Effector CD8-positive, alpha-beta T cell (primary cell): ENCODE results near the gene COL17A1.

Experiments
- DNase-seq: peaks from one replicate; lab custom pipeline; 2025; lab: John Stamatoyannopoulos, UW

COL17A1 gene

DNA sequence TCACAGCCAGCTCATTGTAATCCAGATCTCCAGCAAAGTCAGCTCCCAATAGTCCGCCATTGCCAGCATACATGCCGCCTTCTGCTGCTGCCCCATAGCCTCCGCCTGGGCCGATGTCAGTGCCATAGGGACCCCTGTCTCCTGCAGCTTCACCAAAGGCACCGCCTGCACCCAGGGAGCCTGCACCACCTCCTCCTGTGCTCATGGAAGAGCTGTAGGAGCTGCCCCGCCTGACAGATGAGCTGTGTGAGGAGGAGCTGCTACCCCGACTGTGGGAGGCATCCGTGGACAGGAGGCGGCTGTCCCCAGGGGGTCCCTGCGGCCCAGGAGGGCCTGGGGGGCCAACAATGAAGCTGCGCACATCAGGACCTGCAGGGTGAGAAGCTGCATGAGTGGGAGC lies 51.7 kb downstream of the COL17A1 start:
- no peak for DNase-seq

DNA sequence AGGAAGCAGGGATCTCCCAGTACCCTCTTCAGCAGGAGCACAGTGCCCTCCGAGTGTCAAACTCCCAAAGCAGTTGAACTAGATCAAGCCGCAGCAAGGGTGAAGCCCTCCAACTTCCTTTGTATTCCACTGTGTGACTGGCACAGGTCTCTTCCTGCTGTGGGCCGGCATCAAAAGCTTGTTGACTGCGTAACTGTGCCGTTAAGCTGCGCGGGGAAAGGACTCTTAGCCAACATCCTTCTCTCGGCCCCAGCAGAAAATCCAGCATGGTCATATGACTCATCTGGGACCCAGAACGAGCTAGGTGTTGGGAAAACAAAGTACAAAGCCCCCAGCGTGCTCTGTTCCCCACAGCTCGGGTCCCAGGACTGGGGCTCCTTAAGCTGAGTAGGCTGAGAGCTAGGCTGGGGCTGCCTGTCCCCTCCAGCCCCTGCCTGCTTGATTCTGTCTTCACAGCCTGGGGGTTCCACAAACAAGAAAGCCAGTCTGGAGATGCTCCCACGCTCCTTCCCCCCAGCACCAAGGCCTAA lies 52.2 kb downstream of the COL17A1 start:
- DNase-seq, result no peak

DNA sequence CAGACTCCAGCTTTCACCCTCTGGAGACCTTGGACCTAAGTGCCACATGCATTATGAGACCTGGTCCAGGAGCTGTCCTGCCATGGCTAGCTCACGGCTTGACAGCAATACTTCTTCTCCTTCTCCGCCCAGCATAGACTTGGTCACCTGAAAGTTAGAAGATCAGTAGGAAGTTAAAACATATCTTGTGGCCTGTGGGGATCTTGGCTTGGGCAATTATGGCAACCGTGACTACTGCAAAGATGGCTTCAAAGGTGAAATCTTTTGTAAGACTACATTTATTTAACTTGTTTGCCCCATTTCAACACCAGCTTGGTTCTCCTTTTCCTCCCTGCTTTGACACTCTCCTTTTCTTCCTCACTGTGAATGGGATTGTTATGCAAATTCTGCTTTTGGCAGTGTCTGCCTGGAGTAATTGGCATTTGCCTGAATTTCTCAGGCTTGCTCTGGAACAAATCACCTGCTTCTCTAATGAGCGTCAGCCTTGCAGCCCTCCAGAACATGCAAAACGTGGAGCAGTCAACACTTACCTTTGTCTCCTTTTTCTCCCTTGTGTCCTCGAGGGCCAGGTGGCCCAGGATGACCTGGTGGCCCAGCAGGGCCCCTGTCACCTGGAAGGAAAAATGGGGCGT lies 53.4 kb downstream of the COL17A1 start:
- DNase-seq, result no peak

DNA sequence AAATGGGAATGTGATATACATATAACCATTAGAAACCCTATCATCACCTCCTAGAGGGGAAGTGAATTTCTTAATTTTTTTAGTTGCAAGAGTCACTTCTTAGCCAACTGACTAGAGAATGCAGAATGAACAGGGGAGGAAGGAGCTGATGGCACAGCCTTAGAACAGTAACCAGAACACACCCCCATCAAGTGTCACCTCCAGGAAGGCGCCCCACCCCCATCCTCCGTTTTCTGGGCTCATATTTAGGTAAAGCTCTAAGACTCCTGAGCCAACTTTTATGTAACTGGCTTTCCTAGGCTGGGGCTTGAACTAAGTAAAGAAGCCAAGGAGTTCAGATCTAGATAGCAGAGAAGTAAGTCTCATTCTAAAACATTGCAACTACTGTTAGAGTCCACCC lies 54.0 kb downstream of the COL17A1 start:
- DNase-seq, result no peak

DNA sequence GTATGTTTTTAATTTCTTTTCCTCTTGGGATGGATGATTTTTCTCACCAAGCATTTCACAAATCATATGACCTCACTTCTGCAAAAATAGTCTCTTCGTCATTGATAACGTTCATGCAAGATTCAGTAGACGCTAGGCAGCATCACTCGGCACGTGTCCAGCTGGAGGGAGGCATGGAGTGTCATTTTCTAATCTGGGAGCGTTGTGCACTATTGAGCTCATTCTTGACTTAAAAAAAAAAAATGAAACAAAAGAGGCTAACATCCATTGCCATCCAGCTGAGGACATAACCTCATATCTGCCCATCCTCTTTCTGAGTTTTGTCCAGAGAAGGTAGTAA lies 56.2 kb downstream of the COL17A1 start:
- DNase-seq, result no peak

DNA sequence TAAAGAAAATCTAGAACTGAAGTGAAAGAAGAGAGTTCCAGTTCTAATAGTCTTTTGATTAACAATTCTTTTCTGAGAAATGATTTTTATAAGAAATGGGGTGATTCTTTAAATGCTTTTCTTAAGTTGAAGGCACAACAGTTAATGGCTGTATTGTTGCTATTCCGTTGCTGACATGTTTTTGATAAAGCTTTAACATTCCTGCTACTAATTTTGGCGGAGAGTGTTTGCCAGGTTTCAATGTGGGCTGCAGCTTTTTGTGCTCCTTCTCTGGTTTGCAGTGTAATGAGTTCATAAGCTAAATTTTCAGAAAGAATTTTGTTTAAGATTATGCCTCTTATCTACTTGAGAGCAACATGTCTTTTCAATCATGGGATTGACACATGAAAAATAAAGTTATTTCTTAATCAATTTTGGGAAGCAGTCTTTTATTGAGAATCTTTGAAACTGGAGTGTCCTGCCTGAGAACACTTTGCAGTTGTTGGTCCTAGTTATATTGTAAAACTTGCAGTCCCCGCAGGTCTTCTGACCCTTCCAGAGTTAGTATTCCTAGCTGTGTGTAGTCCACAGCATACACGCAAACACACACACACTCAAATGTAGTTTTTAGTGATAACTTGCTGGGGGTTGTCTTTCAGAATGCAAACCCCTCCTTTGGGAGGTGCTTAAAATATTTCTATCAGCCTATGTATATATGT lies 56.7 kb downstream of the COL17A1 start:
- no peak for DNase-seq

DNA sequence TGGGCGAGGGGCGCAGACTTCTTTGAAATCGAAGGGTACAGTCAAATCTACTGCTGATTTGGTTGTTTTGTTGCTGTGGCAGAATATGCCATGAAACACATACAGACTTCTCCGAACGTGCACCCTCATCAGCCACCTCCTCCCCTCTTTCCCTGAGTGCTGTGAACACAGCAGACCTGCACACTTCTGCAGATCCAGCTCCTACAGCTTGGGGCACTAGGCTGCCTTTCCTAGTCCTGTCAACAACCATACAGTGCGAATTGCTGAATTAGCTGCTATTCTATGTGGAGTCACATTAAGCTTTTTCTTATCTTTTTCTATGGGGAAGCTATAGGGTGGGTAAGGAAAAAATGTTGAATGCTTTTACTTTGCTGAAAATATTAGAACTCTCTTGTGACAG lies 57.5 kb downstream of the COL17A1 start:
- DNase-seq, result no peak

DNA sequence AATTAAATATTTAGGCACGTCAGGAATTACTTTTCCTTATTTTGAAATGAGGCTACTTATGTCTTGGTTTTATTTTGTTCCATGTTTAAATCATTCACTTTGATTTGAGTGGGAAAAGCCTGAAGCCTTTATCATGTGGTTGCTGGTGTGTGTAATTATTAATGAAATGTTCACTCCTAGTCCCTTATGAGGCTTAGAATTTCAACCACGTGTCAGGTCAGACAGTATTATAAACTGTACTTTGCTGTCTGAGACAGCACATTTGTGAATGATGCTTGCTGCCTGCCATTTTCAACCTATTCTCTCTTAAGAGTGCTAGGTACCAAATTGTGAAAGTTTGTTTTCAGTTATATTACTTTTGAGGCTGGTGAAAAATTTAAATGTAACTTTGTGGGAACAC lies 58.9 kb downstream of the COL17A1 start:
- DNase-seq, result no peak

DNA sequence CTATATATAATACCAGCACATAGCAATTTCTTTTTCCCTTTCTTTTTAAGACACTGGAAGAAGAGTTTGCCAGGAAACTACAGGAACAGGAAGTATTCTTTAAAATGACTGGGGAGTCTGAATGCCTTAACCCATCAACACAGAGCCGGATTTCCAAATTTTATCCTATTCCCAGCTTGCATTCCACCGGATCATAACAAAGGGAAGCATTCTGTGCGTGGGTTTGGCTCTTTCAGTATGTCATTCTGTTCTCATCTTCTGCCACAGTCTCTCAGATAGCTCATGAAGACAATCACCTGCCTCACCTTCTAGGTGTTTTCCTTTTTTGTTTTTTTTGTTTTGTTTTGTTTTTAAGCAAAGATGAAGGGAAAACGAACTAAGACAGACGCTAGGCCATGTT lies 60.2 kb downstream of the COL17A1 start:
- DNase-seq, result no peak

DNA sequence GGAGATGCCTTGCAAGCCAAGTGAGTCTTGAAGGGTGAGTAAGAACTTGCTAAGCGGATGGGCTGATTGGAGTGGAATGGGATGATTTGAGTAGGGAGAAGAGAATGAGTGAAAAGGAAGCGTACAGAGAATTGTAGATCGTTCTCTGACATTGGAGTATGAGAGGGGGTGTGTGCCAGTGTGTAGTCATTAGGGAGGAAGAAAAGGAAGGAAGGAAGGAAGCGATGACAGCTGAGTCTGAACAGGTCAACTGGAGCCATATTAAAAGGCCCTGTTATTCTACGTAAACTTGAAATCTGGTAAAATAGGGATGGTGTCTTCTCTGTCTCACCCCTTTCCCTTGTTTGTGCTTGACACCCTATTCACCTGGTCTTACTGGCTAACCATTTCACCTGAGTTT lies 63.7 kb downstream of the COL17A1 start:
- DNase-seq, result no peak

DNA sequence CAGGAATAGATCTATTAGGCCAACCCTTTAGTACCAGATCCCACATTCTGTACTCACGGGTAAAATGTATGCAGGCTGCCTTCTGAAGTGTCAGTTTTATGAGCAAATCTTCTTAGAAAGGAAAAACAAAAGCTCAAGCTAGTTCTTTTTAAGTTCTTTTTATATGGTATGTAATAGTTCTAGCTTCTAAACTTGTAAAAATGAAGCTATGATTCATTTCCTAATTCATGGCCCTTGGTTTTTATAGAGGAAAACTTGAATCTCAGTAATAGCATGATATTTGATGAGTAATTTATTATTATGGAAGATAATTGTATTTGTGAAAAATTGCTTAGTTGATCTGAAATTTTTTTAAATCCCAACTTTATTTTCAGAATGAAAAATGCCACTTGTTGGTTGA lies 64.4 kb downstream of the COL17A1 start:
- DNase-seq, result no peak

DNA sequence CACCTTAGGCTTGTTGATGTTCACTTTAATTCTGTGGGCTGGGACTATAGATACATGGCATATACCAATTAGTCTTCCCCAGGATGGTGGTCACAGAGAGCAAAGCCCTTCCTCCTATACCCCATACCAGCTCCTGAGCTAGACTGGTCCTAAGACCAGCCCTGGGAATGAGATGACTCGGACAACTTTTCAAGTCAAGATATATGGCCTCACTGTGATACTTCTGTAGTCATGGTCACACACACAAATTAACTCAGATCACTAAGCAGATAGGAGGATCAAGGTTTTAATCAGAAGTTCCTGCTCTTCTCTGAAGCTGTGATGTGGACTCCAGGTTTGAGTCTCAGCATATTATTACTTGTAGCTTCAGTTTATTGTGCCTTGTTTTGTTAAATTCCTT lies 65.7 kb downstream of the COL17A1 start:
- no peak for DNase-seq

DNA sequence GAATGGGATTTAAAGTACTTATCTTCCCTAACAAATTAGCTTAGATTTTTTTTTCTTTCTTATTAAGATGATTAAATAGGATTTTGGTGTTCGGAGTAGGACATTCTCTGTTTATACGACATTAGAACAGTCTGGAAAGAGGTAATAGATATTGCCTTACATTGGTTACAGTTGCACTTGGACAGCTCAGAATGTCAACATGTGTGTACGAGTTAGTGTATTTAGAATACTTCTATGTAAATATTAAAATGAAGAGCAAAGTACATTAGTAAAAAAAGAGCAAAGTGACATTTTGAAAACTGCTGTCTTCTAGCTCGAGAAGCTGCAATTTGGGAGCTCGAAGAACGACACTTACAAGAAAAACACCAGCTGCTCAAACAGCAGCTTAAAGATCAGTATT lies 67.2 kb downstream of the COL17A1 start:
- DNase-seq, result no peak

DNA sequence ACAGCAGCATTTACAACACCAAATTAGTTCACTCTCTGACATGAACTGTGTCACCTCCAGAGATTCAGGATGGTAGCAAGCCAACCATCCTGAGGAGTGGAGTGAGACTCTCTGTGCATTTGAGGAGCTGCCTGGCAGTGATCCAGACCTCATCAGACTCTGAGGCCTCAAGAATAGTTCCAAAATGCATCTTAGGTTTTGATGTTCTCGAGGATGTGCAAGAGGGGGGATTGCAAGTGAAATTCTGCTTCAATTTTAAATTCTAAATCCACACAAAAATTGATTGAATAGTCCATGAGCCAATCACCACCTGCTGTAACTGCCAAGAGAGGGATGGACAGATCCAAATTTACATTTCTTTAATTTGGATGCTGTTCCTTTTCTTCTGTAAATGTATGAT lies 69.0 kb downstream of the COL17A1 start:
- DNase-seq, result no peak

DNA sequence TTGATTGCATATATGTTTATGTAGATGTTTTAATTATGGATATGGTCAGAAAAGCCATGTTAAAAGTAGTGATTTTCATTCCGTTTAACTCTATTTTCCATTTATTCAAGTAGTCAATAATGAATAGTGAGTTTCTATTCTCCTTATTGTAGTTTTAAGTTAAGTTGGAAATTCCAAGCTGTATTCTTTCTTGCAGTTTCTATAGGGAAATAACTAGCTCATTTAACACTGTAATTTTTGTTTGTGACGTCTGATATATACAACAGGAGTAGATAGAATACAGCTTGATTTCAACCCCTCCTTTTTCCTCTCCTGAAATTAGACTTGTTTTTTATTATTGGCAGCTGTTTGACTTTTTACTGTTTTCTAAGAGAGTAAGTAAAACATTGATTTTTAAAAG lies 71.5 kb downstream of the COL17A1 start:
- DNase-seq, result no peak

DNA sequence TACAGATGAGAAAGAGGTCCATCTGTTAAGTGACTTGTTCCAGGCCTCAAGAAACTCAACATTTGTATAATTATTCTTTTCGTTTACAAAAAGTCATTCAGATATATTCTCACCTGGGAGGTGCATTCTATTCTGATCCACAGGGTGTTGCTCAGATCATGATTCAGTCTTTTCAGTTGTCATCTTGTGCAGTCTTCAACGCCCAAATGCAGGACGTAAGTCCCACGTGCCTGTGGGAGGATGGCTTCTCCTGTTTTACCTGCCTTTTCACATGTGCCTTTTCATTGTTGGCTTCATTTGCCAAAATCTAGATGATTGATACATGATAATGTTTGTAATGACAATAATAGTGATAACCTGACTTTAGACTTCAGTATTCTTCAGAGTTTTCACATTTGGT lies 72.2 kb downstream of the COL17A1 start:
- no peak for DNase-seq

DNA sequence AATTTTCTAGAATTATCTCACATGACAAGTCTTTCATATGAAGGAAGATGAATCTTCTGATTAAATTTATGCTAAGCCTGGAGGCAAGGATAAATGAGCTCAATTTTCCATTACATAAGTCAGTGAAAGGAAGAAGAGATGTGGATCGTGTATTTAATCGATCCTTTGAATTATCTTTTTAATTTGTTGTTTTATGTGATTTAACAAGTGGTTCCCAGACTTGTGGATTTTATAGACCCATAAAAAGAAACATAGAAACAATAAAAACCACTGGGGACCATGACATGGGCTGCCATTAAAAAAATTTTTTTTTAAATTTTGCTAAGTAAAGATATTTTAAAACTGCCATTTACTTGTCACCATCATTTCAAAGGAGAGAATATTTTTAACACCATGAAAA lies 73.8 kb downstream of the COL17A1 start:
- no peak for DNase-seq

DNA sequence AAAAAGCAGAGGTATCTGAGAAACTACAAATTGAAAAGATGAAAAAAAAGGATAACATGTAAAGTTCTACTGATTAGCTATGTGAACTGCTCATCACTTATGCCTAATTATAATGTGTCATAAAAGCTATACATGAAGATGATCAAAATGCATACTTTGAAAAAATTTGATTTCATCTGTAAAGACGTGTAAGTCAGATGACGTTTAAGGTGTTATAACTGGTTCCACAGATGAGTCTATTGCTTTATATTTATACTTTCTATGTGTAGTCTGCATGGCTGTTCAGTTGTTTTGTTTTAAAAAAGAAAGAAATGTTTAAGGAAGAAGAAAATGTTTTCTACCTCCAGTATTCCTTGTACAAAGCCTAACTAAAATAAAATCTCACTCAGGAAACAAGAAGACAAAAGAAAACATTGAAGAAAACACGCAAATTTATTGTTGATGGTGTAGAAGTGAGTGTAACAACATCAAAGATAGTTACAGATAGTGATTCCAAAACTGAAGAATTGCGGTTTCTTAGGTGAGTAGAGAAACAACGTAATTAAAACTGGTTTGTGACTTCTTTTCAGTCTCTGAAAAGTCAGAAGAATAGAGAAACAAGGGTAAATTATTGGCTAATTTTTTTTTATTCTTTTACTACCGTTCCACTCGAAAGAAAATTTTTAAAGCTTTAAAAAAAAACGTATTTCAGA lies 80.4 kb downstream of the COL17A1 start:
- DNase-seq, result no peak

DNA sequence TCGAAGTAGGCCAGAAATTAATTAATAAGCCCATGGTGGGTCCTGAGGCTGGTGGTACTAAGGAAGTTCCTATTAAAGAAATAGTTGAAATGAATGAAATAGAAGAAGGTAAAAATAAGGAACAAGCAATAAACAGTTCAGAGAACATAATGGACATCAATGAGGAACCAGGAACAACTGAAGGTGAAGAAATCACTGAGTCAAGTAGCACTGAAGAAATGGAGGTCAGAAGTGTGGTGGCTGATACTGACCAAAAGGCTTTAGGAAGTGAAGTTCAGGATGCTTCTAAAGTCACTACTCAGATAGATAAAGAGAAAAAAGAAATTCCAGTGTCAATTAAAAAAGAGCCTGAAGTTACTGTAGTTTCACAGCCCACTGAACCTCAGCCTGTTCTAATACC lies 82.8 kb downstream of the COL17A1 start:
- DNase-seq, result no peak

DNA sequence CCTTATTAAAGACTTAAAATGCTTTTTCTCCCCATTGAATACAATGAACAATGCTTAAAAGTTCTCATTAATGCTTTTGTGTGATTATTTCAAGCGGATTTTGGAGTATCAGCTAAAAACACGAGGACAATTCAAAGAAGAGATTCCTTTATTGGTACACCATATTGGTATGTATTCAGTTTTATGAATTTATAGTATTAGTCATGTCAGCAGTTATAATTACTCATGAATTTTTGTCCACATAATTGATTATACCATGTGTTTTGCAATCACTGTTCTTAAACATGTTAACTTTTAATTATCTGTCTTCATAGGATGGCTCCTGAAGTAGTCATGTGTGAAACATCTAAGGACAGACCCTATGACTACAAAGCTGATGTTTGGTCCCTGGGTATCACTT lies 86.9 kb downstream of the COL17A1 start:
- DNase-seq, result no peak

DNA sequence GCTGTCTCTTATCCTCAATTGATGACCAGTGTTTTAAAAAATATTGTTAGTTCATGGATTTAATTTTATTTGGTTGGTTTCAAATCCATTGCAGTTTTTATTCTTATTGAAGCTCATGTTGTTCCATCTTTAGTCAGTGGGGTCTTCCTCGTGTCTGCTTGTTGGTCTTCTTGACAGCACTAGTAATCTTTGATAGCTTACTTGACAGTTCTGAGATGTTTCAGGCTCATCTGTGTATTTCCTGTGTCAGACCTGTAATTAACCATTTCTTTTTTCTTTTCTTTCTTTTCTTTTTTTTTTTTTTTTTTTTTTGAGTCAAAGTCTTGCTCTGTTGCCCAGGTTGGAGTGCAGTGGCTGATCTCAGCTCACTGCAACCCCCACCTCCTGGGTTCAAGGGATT lies 90.5 kb downstream of the COL17A1 start:
- DNase-seq, result no peak

DNA sequence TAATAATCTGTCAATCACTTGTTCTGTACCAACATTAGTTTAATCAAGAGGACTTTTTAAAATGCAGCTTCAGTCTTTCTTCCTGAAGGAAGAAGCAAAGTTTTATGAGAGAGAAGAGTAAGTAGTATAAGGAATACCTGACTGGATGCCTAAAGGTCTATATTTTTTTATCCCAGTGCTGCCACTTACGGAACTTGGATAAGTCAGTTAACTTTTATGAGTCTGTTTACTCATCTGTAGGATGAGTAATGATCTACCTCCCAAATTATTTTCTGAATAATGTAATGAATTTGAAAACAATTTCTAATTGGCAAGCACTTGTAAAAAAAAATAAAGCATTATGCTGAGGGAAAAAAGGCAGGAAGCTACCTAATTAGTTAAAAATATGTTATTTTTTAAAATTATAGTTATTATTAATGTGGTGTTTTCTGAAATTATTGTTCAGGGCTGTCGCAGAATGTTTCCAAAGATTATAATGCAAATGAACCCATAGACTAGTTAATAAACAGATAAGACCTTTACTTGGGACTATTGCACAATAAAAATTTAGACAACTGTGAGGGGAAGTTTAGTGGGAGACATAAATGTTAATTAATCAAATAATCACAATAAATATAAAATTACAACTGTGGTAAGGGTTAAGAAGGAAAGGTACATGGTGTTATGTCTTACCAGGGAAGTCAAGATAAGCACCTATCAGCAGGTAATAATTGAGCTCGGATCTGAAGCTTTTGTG lies 94.1 kb downstream of the COL17A1 start:
- no peak for DNase-seq

DNA sequence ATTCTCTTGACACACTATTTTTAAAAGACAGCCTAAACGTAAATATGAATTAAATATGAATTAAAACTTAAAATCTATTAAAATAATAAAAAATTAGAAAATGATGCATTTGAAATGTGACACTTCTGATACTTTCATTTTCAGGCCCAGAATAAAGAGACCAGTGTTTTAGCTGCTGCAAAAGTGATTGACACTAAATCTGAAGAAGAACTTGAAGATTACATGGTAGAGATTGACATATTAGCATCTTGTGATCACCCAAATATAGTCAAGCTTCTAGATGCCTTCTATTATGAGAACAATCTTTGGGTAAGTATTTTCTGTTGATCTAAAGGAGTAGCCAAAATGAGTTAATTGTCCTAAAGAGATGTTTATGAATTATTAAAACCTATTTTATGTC lies 95.1 kb downstream of the COL17A1 start:
- DNase-seq, result no peak
